Adrenal gland (tissue), 12 donors: Measurements from ENCODE around the gene ABCG2. TPM values are rescaled to one million over a fixed set of nuclear protein-coding genes. Genes with fewer than 3 reads are reported as not detected.

ENCODE experiments used
- DNase-seq, 7 donors: peaks; one replicate each; pipeline ENCODE4 v3.0.0-alpha.2; 2019 to 2020
- H3K27ac ChIP-seq, 5 donors: fragments of 200-600 bp; sonication (generic) in 4 of 5; 1 replicate in 3 of 5; 2 replicates in 2 of 5; pipeline versions ENCODE4 v1.5.1 to v1.8.0; 2016 to 2020; ENCODE audit warnings: mild to moderate bottlenecking in 1 of 5
- H3K27me3 ChIP-seq: fragments of 200-600 bp; 2 replicates; pipeline ENCODE4 v1.8.0; 2021
- H3K36me3 ChIP-seq, 2 donors: fragments of 200-600 bp; replicated peaks in 1 of 2; 1 replicate in 1 of 2; 2 replicates in 1 of 2; pipeline versions ENCODE4 v1.5.1 to v1.8.0; 2018 to 2022
- H3K4me1 ChIP-seq, 2 donors: fragments of 200-600 bp; replicated peaks in 1 of 2; 1 replicate in 1 of 2; 2 replicates in 1 of 2; pipeline versions ENCODE4 v1.5.1 to v1.8.0; 2018 to 2021
- H3K4me3 ChIP-seq, 4 donors: fragments of 200-600 bp; sonication (generic) in 3 of 4; one replicate each; pipeline ENCODE4 v1.5.1; 2016 to 2018
- H3K9me3 ChIP-seq, 3 donors: fragments of 200-600 bp; sonication (generic) in 1 of 3; replicated peaks in 1 of 3; 1 replicate in 2 of 3; 2 replicates in 1 of 3; pipeline versions ENCODE4 v1.5.1 to v1.8.0; 2016 to 2021
- POLR2A ChIP-seq, 2 donors: fragments of 450-650 bp; IDR thresholded peaks; one replicate each; pipeline ENCODE4 v1.6.1; 2017; ENCODE audit warnings: antibody characterized with exemption in 2 of 2, mild to moderate bottlenecking in 2 of 2, moderate library complexity in 1 of 2
- WGBS, 4 donors: extraction: QIAGEN DNeasy Blood & Tissue Kit in 2 of 4; methylation state at CpG; one replicate each; pipeline versions ENCODE4 v1.1.5 to v1.1.7; 2013 to 2017; 5-methylcytosine and 5-hydroxymethylcytosine counted together
- intact Hi-C, 2 donors: fragments of 100-400 bp; cut with DNase I; formaldehyde crosslinking; loops; one replicate each; pipeline versions ENCODE4 v1.14.1 to v1.15.0; 2022 to 2023
- polyA plus RNA-seq, 3 donors: library from polyadenylated mRNA; stranded (reverse); fragments of 200-250 nt in 2 of 3; fragments of 350-450 nt in 1 of 3; fragmentation: Illumina TruSeq in 1 of 3; extraction: RNeasy Lipid Tissue Mini Kit (QIAGEN cat#74804) in 1 of 3; gene quantifications; one replicate each; pipeline ENCODE4 v1.2.3, GENCODE V29; 2013 to 2014
- total RNA-seq, 9 donors: library from RNA; depleted of rRNA in 4 of 9; stranded (reverse); fragments of >200 nt in 4 of 9; fragments of 120-200 nt in 1 of 9; fragmentation: NEBNext Ultra II Directional in 1 of 9; extraction: Animal tissue kit (Norgen Biotek cat#: 25700) in 1 of 9; gene quantifications; one replicate each; pipeline versions ENCODE4 v1.1.0 to v1.2.4, GENCODE V29; 2013 to 2023
- TF ChIP-seq, protein P1 (sequence below), 6 experiments: fragments of 450-650 bp in 4 of 6; fragments of 200-600 bp in 2 of 6; sonication (generic) in 1 of 6; IDR thresholded peaks; 1 replicate in 5 of 6; 2 replicates in 1 of 6; pipeline versions ENCODE4 v1.5.1 to v1.8.0; 2016 to 2021; ENCODE audit warnings: antibody characterized with exemption in 6 of 6, mild to moderate bottlenecking in 2 of 6, moderate library complexity in 1 of 6
- donor health status: healthy with polysubstance abuse.
- donor health status: Bipolar disorder and iron deficiency.
- donor health status: DM: yes; HTN: yes; CAD: no.
- donor health status: DM: no; HTN: no; CAD: no.
- donor health status: DM: no; HTN: no; CAD: no.
- donor health status: DM: yes; HTN: yes; CAD: no.

ABCG2 gene
- total and polyA plus RNA-seq, 12 donors = 2.0 to 22.0 (median 6.4) TPM

DNA sequence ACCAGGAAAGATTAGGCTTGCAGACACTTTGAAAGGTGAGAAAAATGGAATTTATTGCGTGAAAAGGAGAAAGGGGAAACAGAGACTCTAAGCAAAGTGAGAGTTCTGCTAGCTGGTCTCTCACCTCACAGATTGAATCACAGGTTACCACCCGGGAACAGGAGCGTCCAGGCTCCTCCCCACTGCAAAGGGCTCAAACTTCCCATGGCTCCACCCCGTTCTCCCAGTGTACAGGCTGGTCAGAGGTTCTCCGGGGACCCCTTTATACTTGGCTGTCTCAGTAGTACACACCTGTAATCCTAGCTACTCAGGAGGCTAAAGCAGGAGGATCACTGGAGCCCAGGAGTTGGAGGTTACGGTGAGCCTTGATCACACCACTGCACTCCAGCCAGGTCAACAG, 44.0 kb upstream of the ABCG2 start:
- peaks cover 0 to 3% of the 10 kb centered on the region in 2 donors for H3K4me1 ChIP-seq
- intact Hi-C loops = no loop called here
- WGBS, 4 donors = 74 to 87% (median 78%) methylated on average over 6 of the region's 6 CpGs
- TF ChIP-seq, protein P1, sequence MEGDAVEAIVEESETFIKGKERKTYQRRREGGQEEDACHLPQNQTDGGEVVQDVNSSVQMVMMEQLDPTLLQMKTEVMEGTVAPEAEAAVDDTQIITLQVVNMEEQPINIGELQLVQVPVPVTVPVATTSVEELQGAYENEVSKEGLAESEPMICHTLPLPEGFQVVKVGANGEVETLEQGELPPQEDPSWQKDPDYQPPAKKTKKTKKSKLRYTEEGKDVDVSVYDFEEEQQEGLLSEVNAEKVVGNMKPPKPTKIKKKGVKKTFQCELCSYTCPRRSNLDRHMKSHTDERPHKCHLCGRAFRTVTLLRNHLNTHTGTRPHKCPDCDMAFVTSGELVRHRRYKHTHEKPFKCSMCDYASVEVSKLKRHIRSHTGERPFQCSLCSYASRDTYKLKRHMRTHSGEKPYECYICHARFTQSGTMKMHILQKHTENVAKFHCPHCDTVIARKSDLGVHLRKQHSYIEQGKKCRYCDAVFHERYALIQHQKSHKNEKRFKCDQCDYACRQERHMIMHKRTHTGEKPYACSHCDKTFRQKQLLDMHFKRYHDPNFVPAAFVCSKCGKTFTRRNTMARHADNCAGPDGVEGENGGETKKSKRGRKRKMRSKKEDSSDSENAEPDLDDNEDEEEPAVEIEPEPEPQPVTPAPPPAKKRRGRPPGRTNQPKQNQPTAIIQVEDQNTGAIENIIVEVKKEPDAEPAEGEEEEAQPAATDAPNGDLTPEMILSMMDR (IDR thresholded peaks at IDR 0.05) = no peak
- TF ChIP-seq POLR2A (IDR thresholded peaks at IDR 0.05) = no peak
- H3K27me3 ChIP-seq = no peaks in the 10 kb centered on the region
- no peaks in the 10 kb centered on the region for H3K9me3 ChIP-seq
- no peak overlapping the region for H3K27ac ChIP-seq
- no peaks in the 10 kb centered on the region for H3K36me3 ChIP-seq
- no peak for DNase-seq
- H3K4me3 ChIP-seq = no peak overlapping the region

DNA sequence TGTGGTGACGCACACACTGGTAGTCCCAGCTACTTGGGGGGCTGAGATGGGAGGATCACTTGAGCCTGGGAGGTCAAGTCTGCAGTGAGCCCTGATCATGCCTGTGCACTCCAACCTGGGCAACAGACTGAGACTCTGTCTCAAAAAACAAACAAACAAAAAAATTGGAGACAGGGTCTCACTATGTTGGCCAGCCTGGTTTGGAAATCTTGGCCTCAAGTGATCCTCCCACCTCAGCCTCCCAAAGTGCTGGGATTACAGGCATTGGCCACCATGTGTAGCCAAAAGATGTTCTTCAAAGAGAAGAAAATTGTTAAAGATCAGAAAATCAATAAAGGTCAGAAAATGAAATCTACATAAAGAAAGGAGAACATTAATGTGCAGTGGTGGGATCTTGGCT, 41.7 kb upstream of the ABCG2 start:
- 92 to 100% (median 98%) methylated on average over 1 of the region's 1 CpG for WGBS, 4 donors
- TF ChIP-seq, protein P1 (IDR thresholded peaks at IDR 0.05) = no peak
- TF ChIP-seq POLR2A (IDR thresholded peaks at IDR 0.05) = no peak
- intact Hi-C loops = no loop called here

DNA sequence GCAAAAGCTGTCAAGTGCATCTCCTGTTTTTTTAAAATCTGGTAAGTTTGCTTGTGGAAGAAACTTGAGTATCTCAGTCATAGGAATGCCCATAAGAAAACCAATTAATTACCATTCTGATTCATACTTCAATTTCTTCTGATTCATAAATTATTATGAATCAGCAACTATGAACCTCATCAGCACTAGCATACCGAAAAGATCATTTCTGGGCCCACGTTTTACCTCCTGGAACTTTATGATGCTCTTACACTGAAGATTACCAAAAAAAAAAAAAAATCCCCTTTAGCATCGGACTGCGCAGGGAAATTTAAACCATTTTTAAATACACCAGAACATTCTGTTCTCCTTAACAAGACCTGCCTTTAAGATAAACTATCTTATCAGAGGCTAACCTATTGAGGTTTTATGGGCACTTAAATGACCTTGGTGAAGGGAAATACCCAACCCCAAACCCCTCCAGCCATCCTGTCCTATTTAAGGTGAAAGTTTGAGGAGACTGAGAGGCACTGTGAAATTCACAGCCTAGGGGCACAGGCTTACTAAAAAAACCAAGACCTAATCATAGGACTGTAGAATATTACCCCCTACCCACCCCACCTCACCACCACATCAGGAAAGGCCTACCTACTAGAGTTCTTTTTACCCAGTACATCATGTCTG, 38.2 kb upstream of the ABCG2 start:
- Histone ChIP-seq H3K4me3 (no peak overlapping the region), H3K27ac (no peak overlapping the region), H3K27me3 (no peaks in the 10 kb centered on the region), H3K4me1 (no peaks in the 10 kb centered on the region), H3K9me3 (no peaks in the 10 kb centered on the region), H3K36me3 (no peaks in the 10 kb centered on the region)
- WGBS, 4 donors = 66 to 79% (median 74%) methylated on average over 4 of the region's 4 CpGs
- intact Hi-C loops = no loop called here
- no peak for DNase-seq
- TF ChIP-seq, protein P1 (IDR thresholded peaks at IDR 0.05) = no peak
- TF ChIP-seq POLR2A (IDR thresholded peaks at IDR 0.05) = no peak

More for the DNA sequence above, 41.7 kb upstream of the ABCG2 start:
- Histone ChIP-seq H3K27ac (no peak overlapping the region), H3K27me3 (no peaks in the 10 kb centered on the region), H3K4me3 (no peak overlapping the region), H3K36me3 (no peaks in the 10 kb centered on the region), H3K9me3 (no peaks in the 10 kb centered on the region), H3K4me1 (peaks cover 0 to under 1% of the 10 kb centered on the region in 2 donors)
- DNase-seq = no peak

DNA sequence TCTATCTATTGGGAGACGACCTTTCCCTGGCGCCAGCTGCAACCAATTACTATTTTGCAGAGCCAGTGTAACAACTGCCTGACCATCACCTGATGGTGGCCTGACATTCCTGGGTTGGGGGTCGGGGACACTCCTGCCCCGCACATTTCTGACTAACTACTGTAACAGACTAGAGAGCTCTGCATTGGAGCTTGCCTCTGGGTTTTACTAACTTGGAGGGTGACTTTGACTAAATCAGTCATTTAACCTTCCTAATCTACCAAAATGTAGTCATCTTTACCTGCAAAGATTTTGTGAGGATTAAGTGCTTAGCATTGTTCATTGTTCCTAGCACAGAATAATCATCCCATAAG, 37.5 kb upstream of the ABCG2 start:
- WGBS, 4 donors = 75 to 89% (median 77%) methylated on average over 4 of the region's 4 CpGs
- DNase-seq = no peak
- no peak overlapping the region for H3K4me3 ChIP-seq
- no peaks in the 10 kb centered on the region for H3K9me3 ChIP-seq
- no peaks in the 10 kb centered on the region for H3K27me3 ChIP-seq
- no peaks in the 10 kb centered on the region for H3K36me3 ChIP-seq
- H3K4me1 ChIP-seq = no peaks in the 10 kb centered on the region
- no peak for TF ChIP-seq POLR2A (IDR thresholded peaks at IDR 0.05)
- TF ChIP-seq, protein P1 (IDR thresholded peaks at IDR 0.05) = no peak
- H3K27ac ChIP-seq = no peak overlapping the region
- intact Hi-C loops = no loop called here
